C4-2B (cell line): ENCODE data around the gene ING5.

Experiments
- CTCF ChIP-seq: fragments of 450-650 bp; conservative IDR thresholded peaks from 2 replicates; pipeline ENCODE4 v1.5.1; 2017; ENCODE audit warnings: mild to moderate bottlenecking
- ZFX ChIP-seq: fragments of 450-650 bp; IDR thresholded peaks from 2 replicates; pipeline ENCODE4 v1.6.1; 2017

- TF ChIP-seq CTCF (no peak), ZFX (no peak)
Measured at GRCh38 chr2:241775223-241776177, 73.7 kb downstream of the ING5 start.
